ENCODE measurements around the gene LETM1. TPM values are rescaled to one million over a fixed set of nuclear protein-coding genes. Genes with fewer than 3 reads are reported as not detected.

The LETM1 gene
- total and polyA plus RNA-seq, 8 donors: 5.3 to 255 (median 52.1) TPM

GRCh38 chr4:1902243-1902642, 46.3 kb upstream of the LETM1 start:
- Histone ChIP-seq H3K36me3 (peaks cover 20 to 61% (median 49%) of the 10 kb centered on the region in 4 donors), H3K27ac (no peak overlapping the region), H3K9me3 (no peaks in the 10 kb centered on the region), H3K4me1 (peaks cover 0 to 11% (median 3%) of the 10 kb centered on the region in 4 donors), H3K27me3 (no peaks in the 10 kb centered on the region), H3K4me3 (no peak overlapping the region)
- DNase-seq: no peak
- intact Hi-C loops (cut with DNase I; ENCODE audit: low total_unique reads): loop anchor here (10.0 kb wide), 1 partner anchor 87 kb away; no protein-coding TSS in a partner anchor
- 82 to 97% (median 90%) methylated on average over 2 of the region's 2 CpGs for WGBS, 5 donors
- TF ChIP-seq CTCF (IDR thresholded peaks at IDR 0.05) (no peak), POLR2A (IDR thresholded peaks at IDR 0.05) (no peak), EP300 (IDR thresholded peaks at IDR 0.05) (no peak), POLR2AphosphoS5 (IDR thresholded peaks at IDR 0.05) (no peak)

- no peak for DNase-seq
- Histone ChIP-seq H3K27me3 (no peaks in the 10 kb centered on the region), H3K4me3 (no peak overlapping the region), H3K36me3 (peaks cover 20 to 58% (median 46%) of the 10 kb centered on the region in 4 donors), H3K9me3 (no peaks in the 10 kb centered on the region), H3K27ac (no peak overlapping the region), H3K4me1 (peaks cover 0 to 11% (median 3%) of the 10 kb centered on the region in 4 donors)
- intact Hi-C loops (cut with DNase I; ENCODE audit: low total_unique reads): loop anchor here (10.0 kb wide), 1 partner anchor 86 kb away; no protein-coding TSS in a partner anchor
- WGBS, 5 donors: 61 to 83% (median 71%) methylated on average over 6 of the region's 6 CpGs
- no peak for TF ChIP-seq EP300 (IDR thresholded peaks at IDR 0.05)
- no peak for TF ChIP-seq POLR2A (IDR thresholded peaks at IDR 0.05)
- no peak for TF ChIP-seq POLR2AphosphoS5 (IDR thresholded peaks at IDR 0.05)
- TF ChIP-seq CTCF (IDR thresholded peaks at IDR 0.05): no peak
Observed at GRCh38 chr4:1901127-1901526, 45.2 kb upstream of the LETM1 start.

- intact Hi-C loops (cut with DNase I; ENCODE audit: low total_unique reads): loop anchor here (10.0 kb wide), 1 partner anchor 86 kb away; no protein-coding TSS in a partner anchor
- WGBS, 5 donors: 52 to 89% (median 82%) methylated on average over 16 of the region's 16 CpGs
Observed at GRCh38 chr4:1900624-1901023, 44.7 kb upstream of the LETM1 start.

GRCh38 chr4:1900087-1900433, 44.1 kb upstream of the LETM1 start:
- H3K4me1 ChIP-seq: peaks cover 0 to 11% (median 3%) of the 10 kb centered on the region in 4 donors
- H3K9me3 ChIP-seq: no peaks in the 10 kb centered on the region
- intact Hi-C loops (cut with DNase I; ENCODE audit: low total_unique reads): loop anchor here (10.0 kb wide), 1 partner anchor 85 kb away; no protein-coding TSS in a partner anchor
- no peak for DNase-seq
- H3K36me3 ChIP-seq: peaks cover 18 to 47% (median 36%) of the 10 kb centered on the region in 4 donors
- H3K27ac ChIP-seq: no peak overlapping the region
- no peak for TF ChIP-seq POLR2A (IDR thresholded peaks at IDR 0.05)
- TF ChIP-seq CTCF (IDR thresholded peaks at IDR 0.05): no peak
- no peak for TF ChIP-seq POLR2AphosphoS5 (IDR thresholded peaks at IDR 0.05)
- TF ChIP-seq EP300 (IDR thresholded peaks at IDR 0.05): no peak
- no peak overlapping the region for H3K4me3 ChIP-seq
- no peaks in the 10 kb centered on the region for H3K27me3 ChIP-seq

More at GRCh38 chr4:1900624-1901023, 44.7 kb upstream of the LETM1 start:
- no peak overlapping the region for H3K27ac ChIP-seq
- peaks cover 20 to 53% (median 41%) of the 10 kb centered on the region in 4 donors for H3K36me3 ChIP-seq
- H3K4me3 ChIP-seq: no peak overlapping the region
- H3K27me3 ChIP-seq: no peaks in the 10 kb centered on the region
- DNase-seq: no peak
- TF ChIP-seq CTCF (IDR thresholded peaks at IDR 0.05): no peak
- TF ChIP-seq POLR2AphosphoS5 (IDR thresholded peaks at IDR 0.05): no peak
- no peak for TF ChIP-seq EP300 (IDR thresholded peaks at IDR 0.05)
- no peak for TF ChIP-seq POLR2A (IDR thresholded peaks at IDR 0.05)
- no peaks in the 10 kb centered on the region for H3K9me3 ChIP-seq
- H3K4me1 ChIP-seq: peaks cover 0 to 11% (median 3%) of the 10 kb centered on the region in 4 donors

All from stomach (tissue), 9 donors.